Activated CD8-positive, alpha-beta memory T cell treated with anti-CD3 and anti-CD28 coated beads for 1 hour (primary cell): ENCODE results near the gene PSRC1.
"Not testable (repeated sequence)": the region's sequence is repeated elsewhere in the genome, so short reads cannot be mapped to it uniquely, and the experiment has no call there.

Experiments
- DNase-seq, 2 donors: peaks; one replicate each; pipeline ENCODE4 v3.0.0-alpha.2; 2020; ENCODE audit warnings: low read depth in 1 of 2; ENCODE audit errors: extremely low read depth in 1 of 2

Gene PSRC1

DNA sequence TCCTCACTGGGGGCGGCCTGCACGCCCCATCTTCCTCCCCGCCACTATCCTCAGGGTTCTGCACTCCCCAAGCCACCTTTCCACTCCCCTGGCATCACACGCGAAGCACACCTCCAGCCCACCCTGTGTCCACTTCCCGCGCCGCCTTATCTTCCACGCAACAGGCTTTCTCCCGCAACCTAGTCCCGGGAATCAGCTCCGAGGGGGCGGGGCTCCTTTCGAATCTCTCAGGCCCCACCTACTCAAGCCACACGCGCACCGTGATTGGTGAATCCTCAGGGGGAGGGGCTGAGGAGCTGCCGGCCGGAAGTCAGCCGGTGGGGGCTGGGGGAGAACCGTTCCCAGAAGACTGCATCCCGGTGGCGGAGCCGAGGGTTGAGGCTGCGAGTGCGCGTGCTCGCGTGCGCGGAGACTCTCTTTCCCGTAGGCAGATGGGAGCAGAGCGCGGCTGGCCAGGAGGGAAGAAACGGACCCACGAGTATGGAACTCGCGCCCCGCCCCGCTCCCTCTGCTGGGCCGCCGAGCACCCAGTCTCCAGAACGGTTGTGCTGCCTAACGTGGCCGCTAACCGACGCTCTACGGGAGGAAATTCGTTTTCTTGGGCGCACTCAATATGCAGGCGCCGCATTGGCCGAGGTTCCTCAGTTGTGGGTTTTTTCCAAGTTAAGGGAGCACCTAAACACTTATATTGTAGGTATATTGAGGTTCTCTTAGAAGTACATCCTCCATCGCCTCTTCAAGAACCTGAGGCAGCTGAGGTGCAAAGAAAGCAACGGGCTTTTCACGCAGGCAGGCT, at the start of gene PSRC1:
TSS of gene PSRC1 (minus strand) at position 194 of the 796 bp plus-strand sequence.
- DNase-seq, result peak; percentile 57 to 79

DNA sequence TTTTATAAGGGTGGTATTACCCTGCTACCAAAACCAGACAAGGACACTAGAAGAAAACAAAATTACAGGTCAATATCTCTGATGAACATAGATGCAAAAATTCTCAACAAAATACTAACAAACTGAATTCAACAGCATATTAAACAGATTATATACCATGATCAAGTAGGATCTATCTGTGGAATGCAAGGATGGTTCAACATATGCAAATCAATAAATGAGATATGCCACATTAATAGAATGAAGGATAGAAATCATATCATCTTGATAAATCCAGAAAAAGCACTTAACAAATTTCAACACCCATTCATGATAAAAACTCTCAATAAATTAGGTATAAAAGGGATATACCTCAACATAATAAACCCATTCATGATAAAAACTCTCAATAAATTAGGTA, 48.2 kb upstream of the PSRC1 start:
- DNase-seq, result no peak

DNA sequence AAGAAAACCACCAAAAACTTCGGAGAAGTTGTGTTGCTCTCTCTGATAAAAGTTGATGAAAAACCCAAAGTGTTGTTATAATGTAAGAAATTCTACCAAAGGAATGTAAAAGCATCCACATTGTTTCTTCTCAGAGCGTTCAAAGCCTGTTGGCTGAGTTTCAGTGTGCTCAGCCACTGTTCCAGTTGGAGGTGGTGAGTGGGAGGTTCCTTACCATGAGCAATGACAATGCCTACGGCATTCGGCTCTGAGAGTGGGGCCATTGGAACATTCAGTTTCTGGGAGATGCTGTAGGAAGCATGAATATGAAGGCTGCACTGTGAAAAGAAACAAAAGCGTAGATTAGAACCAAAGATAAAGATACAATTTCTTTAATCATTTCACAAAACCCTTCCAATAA, 44.3 kb upstream of the PSRC1 start:
- DNase-seq, result no peak

DNA sequence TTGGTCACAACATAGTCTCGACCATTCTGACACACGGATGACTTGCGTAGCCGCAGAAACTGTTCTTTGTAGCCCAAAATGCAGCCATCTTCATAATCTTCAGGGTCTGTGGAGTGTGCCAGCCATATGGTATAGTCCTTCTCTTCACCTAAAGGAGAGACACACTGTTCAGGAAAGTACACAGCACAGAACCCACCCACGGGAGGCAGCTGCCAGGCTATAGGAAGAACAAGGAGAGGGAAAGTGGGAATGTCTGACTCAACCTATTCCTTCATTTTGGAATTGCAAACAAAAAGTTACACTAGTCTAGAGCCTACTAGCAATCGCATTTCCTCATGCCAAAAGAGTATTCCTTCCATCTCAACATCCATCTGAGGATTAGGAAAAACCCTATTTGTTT, 40.0 kb upstream of the PSRC1 start:
- DNase-seq, result no peak

DNA sequence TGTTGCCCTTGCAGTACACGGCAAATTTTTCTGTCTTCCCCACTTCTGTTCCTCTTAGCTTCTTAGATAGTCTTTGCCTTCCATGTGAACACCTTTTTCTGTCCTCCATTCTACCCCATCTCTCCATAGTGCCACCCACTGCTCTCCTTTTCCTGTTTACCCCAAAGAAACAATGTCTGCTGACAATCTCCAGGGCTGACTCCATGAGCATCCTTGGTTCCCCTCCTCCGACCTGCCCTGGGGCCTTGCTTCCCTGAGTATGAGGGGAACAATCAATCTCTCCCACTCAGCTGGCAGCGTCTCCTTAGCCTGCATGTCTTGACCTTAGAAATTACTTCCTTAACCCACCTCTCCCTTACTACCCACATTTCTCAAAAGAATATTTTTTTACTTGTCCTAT, 36.2 kb upstream of the PSRC1 start:
- no peak for DNase-seq

DNA sequence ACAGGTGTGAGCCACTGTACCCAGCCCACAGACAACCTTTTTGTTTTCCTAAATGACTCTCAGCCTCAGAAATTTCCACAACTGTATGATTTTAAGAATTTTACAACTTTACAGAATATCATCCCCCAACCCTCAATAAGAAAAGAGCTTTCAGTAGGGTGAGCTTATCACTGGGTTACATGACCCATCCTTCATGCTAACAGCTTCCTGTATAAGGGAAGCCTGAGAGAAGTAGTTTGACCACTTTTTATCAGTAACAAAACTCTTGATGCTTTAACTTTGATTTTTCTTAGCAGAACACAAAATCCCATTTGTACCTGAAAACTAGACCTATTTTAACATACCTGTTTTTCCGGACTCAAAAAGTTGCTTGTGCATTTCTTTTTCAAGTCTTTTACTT, 33.6 kb upstream of the PSRC1 start:
- DNase-seq, result no peak

DNA sequence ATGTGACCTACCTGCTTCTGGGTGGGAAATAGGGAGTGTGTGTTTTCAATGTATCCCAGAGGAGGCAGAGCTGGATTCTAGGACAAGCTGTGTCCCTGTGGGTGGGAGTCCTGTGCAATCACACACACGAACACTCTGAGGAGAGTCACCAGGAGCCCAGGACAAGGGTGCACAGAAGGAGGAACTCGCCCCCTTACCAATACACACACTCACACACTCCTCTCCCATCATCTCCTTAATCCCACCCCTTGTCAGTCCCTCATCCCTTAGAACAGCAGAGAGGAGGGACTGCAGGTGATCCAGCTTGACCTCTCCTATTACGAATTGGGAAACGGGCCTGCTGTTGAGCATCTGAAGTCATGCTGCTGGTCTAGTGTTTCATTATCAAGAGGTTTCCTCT, 32.3 kb upstream of the PSRC1 start:
- no peak for DNase-seq

DNA sequence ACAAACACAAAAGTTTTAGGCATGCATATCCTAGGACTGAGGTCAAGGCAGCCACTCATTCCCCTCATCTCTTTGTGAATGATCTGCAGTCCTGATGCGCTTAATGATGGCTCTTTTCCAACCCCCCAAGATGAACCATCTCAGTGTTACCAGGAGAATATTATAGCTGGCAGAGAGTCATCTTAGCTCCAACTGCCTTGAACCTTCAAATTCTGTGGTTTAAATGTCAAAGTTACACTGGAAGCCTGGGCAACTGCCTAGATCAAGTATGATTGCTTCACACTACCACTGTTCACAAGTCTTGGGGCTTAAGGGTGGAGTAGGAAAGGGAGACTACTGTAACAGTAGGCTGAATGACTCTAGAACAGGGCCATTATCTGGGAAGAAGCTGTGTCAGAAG, 31.9 kb upstream of the PSRC1 start:
- no peak for DNase-seq

DNA sequence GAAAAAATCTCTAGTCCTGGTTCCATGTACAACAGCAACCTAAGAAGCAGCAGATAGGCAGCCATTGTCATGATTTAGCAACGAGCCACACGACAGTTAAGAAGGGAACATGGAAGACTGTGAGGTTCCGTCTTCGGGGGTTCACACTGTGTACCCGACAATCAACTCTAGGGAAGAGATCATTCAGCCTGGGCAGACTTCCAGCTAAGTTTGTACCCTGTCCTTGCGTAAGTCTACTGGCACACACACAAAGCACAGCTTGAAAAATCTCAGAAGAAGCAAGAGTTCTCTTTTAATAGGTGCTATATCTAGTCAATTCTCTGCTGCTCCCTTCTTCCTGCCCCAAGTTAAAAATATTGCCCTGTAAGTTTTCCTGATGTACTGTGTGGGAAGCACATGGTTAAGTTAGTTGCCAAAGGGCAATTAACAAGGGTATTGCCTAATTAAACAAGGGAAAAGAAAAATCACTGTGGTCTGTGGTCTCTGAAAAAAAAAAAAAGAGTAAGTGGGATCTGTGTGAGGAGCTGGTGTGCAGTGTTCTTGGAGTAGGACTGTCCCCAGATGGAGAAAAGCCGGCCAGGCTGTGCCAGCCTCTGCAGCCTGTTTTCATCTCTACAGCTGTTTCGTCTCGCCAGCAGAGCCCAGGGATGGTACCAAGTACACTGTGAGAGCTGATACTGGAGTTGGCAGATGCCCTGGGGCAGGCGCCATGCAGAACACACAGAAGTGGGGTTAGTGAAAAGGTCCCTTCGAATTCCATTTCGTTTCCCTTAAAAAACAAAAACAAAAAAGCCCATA, 30.2 kb upstream of the PSRC1 start:
- DNase-seq, result no peak

DNA sequence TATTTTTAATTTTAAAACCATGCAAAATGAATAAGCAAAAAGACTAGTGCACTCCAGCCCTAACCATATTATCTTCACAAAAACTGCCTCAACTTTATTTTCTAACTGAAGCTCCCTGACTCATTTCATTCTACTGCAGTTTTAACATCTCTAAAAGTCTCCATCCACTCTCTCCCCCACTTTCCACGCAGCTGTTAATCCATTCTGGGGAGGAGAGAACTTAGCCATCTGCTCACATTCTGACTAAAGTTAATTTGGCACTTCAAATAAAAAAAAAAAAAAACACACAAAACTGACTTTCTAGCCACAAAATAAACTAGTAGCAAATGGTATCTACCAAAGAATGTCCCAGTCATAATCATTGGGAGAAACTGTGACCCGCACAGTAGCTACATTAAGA, 29.3 kb upstream of the PSRC1 start:
- DNase-seq, result no peak

DNA sequence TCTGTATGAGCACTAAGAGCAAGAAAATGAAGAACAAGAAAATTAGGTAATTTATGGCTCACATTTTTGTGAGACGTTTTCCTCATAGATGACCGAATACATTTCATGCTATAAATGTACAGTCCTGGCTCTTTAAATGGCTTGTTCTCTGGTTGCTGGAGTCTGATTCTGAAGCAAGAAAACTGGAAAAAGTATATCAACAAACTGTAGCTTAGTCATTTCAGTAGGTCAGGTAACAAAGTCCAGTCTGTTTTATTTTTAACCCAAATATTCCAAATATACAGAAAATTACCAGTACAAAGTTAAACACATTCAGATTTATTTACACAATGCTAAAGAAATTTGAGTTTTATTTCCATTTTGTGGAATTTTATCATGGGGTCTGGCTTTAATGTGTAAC, 26.4 kb upstream of the PSRC1 start:
- DNase-seq, result no peak

DNA sequence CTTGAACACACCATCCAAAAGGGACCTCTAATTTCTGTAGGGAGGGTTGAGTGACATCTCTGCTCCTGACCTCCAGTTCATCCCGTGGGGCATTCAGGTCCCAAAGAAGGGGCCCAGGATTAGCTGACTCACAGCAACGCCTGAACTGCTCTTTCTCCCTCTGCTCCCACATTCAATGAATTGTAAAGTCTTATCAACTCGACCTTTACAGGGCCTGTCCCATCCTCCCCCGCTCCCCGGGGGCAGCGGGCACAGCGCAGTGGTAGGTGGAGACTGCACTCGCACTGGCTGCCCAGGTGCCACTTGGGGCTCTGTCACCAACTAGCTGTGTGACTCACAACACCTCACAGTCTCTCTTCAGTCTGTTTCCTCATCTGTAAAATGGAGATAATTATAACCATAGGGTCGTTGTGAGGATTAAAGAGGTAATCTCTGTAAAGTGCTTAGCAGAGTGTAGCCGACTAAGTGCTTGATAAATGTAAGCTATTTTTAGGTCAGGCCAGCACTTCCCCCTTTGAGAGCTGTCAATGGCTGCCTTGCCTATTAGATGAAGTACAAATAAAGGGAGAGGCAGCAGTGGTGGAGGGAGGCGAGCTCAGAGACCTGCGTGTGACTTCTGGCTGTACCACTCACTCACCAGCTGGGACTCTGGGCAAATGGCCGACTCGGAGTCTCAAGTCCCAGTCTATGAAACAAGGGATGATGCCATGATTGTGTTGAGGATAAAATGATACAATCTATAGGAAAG, 24.5 kb upstream of the PSRC1 start:
- DNase-seq, result no peak

DNA sequence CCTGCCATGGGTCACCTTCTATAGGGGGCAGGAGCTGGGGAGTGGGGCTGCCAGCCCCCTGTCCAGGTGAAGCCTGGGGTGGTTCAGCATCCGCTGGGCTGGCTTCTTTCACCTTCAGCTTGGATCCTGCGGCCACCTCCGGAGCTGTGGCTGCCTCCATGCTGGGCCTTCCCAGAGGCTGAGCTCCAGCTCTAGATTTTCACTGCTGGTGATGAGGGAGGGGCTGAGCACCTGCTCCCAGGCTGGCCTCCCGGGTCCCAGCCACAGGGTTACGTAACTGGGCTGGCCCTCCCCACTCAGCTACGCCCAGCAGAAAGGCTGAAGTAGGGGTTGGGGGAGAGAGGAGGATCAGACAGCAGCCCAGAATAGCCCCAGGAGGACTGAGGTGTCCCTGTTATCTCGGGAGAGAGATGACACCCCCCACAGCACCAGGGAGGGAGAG, 23.9 kb upstream of the PSRC1 start, which contains the start of gene MYBPHL:
TSS of gene MYBPHL (minus strand) at position 180 of the 442 bp plus-strand sequence. CDS start at position 160, 20 bp downstream.
- no peak for DNase-seq

DNA sequence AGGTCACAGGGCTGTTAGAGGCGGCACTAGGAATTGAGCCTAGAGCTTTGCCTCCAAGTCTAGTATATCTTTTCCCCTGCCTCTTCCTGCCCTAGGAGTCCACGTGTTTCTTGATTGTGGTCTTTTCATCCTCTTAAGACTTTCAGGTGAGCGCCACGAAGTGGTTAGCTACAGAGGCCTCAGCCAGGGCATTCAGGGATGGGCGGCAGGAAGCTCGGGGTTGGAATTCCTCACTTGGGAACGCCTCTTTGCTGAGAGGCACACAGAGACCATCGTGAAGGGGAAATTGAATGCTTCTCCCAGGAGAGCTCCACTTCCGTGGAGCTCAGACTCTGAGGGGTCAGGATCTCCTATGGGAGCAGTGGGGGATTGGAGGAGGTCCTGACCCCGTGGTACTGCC, 23.0 kb upstream of the PSRC1 start:
- not testable (repeated sequence) for DNase-seq

DNA sequence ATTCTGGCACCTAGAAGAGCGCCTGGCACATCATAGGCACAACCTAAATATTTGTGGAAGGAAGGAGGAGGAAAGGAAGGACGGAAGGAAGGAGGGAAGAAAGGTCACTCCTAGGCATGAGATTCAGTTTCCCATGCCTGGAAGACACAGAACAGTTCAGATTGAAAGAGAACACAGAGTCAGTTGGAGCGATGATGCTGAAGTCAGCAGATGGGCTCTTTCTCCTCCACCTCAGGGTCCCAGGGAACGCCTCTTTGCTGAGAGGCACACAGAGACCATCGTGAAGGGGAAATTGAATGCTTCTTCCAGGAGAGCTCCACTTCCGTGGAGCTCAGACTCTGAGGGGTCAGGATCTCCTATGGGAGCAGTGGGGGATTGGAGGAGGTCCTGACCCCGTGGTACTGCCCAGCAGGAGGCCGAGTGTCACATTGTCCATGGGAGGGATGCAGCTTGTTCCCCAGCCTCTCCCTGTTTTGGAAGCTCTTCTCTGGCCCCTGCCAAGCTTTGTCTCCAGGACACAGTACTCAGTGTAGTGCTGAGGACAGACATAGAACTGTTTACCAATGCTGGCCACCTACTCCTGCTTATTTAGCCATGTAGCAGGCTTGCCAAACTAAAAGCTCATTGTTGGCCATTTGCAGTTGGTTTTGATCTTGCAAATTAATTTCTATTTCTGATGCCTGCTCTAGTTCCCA, 21.4 kb upstream of the PSRC1 start:
- DNase-seq, result no peak

DNA sequence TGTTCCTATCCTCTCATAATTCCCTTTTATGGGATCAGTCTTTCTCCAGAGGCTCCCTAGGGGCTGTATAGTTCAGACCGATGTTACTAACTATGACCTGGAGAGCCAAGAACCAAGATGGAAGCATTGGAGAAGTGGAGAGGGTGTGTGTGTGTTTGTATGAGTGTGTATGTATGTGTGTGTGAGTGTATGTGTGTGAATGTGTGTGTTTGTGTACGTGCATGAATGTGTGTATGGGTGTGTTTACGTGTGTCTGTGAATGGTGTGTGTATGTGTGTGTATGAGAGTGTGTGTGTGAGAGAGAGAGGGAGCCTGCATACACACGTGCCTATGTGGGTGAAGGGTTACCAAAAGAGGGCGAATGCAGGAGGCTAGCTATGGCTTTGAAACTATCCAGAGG, 18.9 kb upstream of the PSRC1 start:
- no peak for DNase-seq

DNA sequence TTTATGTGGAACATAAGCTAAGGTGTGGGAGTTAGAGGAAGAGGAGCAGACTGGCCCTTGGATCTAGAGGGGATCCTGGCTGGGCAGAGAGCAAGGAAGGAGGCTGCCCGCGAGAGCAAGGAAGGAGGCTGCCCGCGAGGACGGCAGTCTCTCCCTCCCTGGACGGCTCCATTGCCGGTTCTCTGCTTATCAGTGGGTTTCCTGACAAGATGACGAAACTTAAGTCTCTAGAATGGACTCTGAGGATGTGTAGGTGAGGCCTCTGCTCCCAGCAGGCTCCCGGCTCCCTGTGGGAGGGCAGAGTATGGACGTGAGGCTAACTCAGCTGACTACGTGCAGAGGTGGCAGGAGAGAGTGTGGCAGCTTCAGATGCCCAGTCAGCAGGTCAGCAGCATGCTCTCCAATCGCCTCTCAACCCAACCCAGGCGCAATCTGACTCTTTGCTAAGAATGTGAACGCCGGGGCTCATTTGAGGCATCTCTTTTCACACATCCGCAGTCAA, 17.8 kb upstream of the PSRC1 start:
- no peak for DNase-seq

DNA sequence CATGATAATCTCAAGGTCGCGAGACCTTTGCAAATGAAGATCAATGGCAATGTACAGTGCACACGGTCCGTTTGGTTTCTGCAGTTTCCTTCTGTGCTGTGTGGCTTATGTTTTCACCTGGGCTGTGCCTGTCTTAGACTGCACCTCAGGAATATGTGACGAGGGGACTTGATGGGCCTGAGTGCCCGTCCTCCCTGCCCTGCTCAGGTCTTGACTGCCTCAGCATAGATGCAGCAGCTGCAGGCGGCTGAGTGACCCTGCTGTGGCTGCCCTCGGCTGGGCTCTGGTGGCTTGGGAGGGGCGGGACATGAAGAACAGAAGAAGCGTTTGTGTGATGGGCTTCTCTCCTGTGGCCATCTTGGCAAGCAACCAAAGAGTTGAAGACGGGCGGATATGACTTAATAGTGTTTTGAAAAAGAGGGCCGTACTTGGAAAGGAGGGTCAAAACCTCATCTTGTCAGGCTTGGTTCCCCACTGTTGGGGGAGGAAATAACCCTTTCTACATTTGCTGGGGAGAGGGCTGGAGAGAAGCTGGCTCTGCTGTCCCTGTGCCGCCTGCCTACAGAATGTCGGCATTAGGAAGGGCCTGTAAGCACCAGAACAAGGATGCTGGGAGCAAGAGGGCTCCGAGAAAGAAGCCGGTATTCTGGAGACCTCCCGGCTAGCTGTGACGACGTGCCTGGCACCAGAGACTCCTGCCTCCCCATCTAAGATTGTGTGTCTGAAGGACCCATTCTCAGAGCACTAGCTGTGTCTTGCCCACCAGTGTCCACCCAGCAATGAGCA, 16.8 kb upstream of the PSRC1 start:
- no peak for DNase-seq

DNA sequence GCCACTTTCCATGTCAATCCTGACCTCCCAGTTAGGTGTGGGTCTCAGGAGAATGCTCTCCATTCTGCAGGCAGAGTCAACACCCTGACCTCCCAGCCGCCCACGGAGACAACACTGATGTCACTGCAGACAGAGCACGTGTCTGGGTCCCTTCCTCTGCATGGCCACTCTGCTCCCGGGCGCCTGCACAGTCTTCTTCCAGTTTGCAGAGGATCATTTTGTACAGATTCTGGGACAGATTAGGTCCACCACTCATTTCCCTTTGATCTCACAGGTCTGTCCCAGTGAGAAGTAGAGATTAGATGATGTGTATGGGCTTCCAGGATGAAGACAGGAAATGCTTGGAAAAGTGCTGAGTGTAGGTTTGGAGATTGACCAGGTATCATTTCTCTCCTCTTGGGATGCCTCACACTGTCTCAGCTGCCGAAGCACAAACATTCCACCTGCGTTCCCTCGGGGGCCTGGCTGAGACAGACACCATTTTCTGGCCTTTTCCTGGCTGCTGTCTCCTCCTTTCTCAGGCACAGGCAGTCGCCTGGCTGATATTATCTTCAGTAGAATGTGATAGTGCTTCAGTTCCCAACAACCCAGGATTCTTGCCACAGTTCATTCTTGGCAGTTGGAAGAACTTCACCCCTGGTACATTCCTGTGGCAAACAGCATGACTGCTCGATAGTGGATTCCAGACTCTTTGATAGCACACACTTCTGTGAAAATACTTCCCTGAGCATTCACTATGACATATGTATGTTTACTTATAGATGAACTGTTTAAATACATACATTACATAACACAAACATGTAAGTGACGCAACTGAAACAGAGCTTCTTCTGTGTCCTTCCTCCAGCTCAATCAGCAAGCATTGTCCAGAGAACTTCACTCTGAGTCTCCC, 16.0 kb upstream of the PSRC1 start:
- DNase-seq, result no peak
